K562 (cell line): ENCODE data around the gene PELI2. TPM values are rescaled to one million over a fixed set of nuclear protein-coding genes. Genes with fewer than 3 reads are reported as not detected.

Experiments
- BACH1 ChIP-seq: fragments of 200-800 bp; sonication (Bioruptor generic); IDR thresholded peaks from 2 replicates; pipeline ENCODE4 v1.6.1; 2016; ENCODE audit warnings: missing genetic modification characterization, missing compliant biosample characterization
- CBFB ChIP-seq: sonication (generic); formaldehyde crosslinking; IDR thresholded peaks from 2 replicates; pipeline ENCODE4 v1.4.0; 2020; ENCODE audit warnings: mild to moderate bottlenecking, missing genetic modification reagents
- GABPA ChIP-seq: fragments of 200-800 bp; sonication (Bioruptor generic); conservative IDR thresholded peaks from 2 replicates; pipeline ENCODE4 v1.6.1; 2016; ENCODE audit warnings: low read depth, missing genetic modification characterization, missing compliant biosample characterization
- NCOA1 ChIP-seq: fragments of 450-650 bp; IDR thresholded peaks from 2 replicates; pipeline ENCODE4 v1.6.1; 2016; ENCODE audit warnings: low read depth
- PTBP1 ChIP-seq: fragments of 200-400 bp; formaldehyde crosslinking; IDR thresholded peaks from 2 replicates; pipeline ENCODE4 v1.6.1; 2017; ENCODE audit warnings: low read depth, low read length
- PYGO2 ChIP-seq: fragments of 450-650 bp; IDR thresholded peaks from 2 replicates; pipeline ENCODE4 v1.6.1; 2016; ENCODE audit warnings: mild to moderate bottlenecking, missing genetic modification characterization, moderate library complexity, missing compliant biosample characterization
- SMAD4 ChIP-seq: fragments of 250-450 bp; sonication (Bioruptor Pico); conservative IDR thresholded peaks from 2 replicates; pipeline ENCODE4 v1.8.0; 2021; ENCODE audit warnings: inconsistent platforms, mild to moderate bottlenecking, moderate library complexity
- TRIM24 ChIP-seq, 2 experiments: fragments of 450-650 bp; IDR thresholded peaks; 2 replicates each; pipeline ENCODE4 v1.6.1; 2016
- ZNF24 ChIP-seq: fragments of 450-650 bp; IDR thresholded peaks from 2 replicates; pipeline ENCODE4 v1.6.1; 2016
- polyA plus RNA-seq, 8 experiments: library from polyadenylated mRNA; depleted of rRNA in 4 of 8; stranded (reverse) in 5 of 8; unstranded in 3 of 8; fragments of >200 nt; fragmentation: Nextera tagmentation in 2 of 8; fragmentation: Illumina TruSeq in 1 of 8; extraction: Ambion mirVana in 2 of 8; extraction: Trizol in 1 of 8; gene quantifications; 2 replicates each; pipeline versions ENCODE4 v1.2.1 to v1.2.3, GENCODE V29; 2011 to 2014; ENCODE audit warnings: inconsistent platforms in 1 of 8, missing spikeins in 1 of 8
- total RNA-seq, 7 experiments: library from RNA; depleted of rRNA in 6 of 7; stranded (reverse); fragments of >200 nt in 6 of 7; fragmentation: Illumina TruSeq in 2 of 7; extraction: Trizol in 2 of 7; gene quantifications; 2 replicates each; pipeline versions ENCODE4 v1.2.1 to v1.2.3, GENCODE V29; 2011 to 2021; ENCODE audit warnings: low replicate concordance in 1 of 7
- TF ChIP-seq, protein P1 (sequence below): sonication (generic); formaldehyde crosslinking; IDR thresholded peaks from 2 replicates; pipeline ENCODE4 v1.8.1; 2023; ENCODE audit warnings: missing genetic modification reagents, mild to moderate bottlenecking, borderline replicate concordance
- TF ChIP-seq, protein P2 (sequence below): fragments of 250-450 bp; sonication (Bioruptor Pico); IDR thresholded peaks from 2 replicates; pipeline ENCODE4 v1.4.0; 2020; ENCODE audit warnings: borderline replicate concordance
- TF ChIP-seq, protein P3 (sequence below): fragments of 450-650 bp; conservative IDR thresholded peaks from 2 replicates; pipeline ENCODE4 v1.6.1; 2016; ENCODE audit warnings: missing genetic modification characterization, low read depth, mild to moderate bottlenecking, missing compliant biosample characterization, moderate library complexity
- TF ChIP-seq, protein P4 (sequence below), 3 experiments: IDR thresholded peaks in 2 of 3; conservative IDR thresholded peaks in 1 of 3; 2 replicates each; pipeline ENCODE4 v1.5.1; 2011 to 2012; ENCODE audit warnings: low read length in 3 of 3, mild to moderate bottlenecking in 3 of 3, control low read depth in 2 of 3, improper control_type of control experiment in 1 of 3, inconsistent platforms in 1 of 3, low read depth in 1 of 3, mixed read lengths in 1 of 3, moderate library complexity in 1 of 3; ENCODE audit not compliant: insufficient read depth in 2 of 3
- TF ChIP-seq, protein P5 (sequence below): fragments of 250-450 bp; sonication (Bioruptor Pico); IDR thresholded peaks from 2 replicates; pipeline ENCODE4 v1.5.1; 2021; ENCODE audit warnings: mild to moderate bottlenecking
- TF ChIP-seq, protein P6 (sequence below): fragments of 450-650 bp; IDR thresholded peaks from 2 replicates; pipeline ENCODE4 v1.6.1; 2016

PELI2 gene
- total and polyA plus RNA-seq, 9 of the 15 experiments (the other 6 are each of a cell fraction or from before 2014, with no cell fraction given), result 0.20 to 1.5 (median 0.44) TPM

DNA sequence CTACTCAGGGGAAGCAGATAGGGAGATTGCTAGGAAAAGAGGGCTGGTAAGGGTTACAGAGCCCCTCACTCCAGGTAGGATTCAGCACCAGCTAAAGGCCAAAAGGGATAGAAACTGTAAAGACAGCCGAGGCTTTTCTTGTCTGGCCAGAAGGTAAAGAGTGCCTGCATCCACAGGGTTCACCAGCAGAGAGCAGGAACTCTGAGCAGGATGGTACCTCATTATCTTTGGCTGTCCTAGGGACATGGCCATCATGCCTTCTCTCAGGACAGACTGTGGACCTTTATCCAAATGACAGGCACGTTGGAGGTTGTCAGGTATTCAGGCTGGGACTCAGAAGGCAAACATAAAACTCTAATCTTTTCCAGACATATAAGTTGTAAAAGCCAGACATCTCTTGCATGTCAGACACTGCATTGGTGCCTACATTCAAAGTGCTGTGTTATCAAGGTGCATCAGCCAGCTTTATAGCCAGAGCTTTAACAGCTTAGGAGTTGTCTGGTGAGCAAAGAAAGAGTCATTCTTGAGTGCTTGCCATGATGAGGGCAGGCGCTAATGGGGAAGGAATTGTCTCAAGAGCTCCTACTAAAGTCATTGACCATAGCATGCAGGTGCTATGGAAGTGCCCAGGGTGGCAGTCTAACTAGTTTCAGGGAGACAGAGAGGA is 89.5 kb downstream of the PELI2 start (continued):
- TF ChIP-seq, protein P1, sequence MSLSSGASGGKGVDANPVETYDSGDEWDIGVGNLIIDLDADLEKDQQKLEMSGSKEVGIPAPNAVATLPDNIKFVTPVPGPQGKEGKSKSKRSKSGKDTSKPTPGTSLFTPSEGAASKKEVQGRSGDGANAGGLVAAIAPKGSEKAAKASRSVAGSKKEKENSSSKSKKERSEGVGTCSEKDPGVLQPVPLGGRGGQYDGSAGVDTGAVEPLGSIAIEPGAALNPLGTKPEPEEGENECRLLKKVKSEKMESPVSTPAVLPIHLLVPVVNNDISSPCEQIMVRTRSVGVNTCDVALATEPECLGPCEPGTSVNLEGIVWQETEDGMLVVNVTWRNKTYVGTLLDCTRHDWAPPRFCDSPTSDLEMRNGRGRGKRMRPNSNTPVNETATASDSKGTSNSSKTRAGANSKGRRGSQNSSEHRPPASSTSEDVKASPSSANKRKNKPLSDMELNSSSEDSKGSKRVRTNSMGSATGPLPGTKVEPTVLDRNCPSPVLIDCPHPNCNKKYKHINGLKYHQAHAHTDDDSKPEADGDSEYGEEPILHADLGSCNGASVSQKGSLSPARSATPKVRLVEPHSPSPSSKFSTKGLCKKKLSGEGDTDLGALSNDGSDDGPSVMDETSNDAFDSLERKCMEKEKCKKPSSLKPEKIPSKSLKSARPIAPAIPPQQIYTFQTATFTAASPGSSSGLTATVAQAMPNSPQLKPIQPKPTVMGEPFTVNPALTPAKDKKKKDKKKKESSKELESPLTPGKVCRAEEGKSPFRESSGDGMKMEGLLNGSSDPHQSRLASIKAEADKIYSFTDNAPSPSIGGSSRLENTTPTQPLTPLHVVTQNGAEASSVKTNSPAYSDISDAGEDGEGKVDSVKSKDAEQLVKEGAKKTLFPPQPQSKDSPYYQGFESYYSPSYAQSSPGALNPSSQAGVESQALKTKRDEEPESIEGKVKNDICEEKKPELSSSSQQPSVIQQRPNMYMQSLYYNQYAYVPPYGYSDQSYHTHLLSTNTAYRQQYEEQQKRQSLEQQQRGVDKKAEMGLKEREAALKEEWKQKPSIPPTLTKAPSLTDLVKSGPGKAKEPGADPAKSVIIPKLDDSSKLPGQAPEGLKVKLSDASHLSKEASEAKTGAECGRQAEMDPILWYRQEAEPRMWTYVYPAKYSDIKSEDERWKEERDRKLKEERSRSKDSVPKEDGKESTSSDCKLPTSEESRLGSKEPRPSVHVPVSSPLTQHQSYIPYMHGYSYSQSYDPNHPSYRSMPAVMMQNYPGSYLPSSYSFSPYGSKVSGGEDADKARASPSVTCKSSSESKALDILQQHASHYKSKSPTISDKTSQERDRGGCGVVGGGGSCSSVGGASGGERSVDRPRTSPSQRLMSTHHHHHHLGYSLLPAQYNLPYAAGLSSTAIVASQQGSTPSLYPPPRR (CRISPR knock-in tag), result no peak
- TF ChIP-seq, protein P2, sequence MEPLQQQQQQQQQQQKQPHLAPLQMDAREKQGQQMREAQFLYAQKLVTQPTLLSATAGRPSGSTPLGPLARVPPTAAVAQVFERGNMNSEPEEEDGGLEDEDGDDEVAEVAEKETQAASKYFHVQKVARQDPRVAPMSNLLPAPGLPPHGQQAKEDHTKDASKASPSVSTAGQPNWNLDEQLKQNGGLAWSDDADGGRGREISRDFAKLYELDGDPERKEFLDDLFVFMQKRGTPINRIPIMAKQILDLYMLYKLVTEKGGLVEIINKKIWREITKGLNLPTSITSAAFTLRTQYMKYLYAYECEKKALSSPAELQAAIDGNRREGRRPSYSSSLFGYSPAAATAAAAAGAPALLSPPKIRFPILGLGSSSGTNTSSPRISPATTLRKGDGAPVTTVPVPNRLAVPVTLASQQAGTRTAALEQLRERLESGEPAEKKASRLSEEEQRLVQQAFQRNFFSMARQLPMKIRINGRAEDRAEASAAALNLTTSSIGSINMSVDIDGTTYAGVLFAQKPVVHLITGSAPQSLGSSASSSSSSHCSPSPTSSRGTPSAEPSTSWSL (CRISPR knock-in tag), result no peak
- TF ChIP-seq PTBP1, result no peak
- TF ChIP-seq NCOA1, result no peak
- peak; percentile 86 for TF ChIP-seq SMAD4 (CRISPR knock-in tag)
- no peak for TF ChIP-seq CBFB (CRISPR knock-in tag)
- TF ChIP-seq, protein P3, sequence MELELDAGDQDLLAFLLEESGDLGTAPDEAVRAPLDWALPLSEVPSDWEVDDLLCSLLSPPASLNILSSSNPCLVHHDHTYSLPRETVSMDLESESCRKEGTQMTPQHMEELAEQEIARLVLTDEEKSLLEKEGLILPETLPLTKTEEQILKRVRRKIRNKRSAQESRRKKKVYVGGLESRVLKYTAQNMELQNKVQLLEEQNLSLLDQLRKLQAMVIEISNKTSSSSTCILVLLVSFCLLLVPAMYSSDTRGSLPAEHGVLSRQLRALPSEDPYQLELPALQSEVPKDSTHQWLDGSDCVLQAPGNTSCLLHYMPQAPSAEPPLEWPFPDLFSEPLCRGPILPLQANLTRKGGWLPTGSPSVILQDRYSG, result no peak
- no peak for TF ChIP-seq GABPA (tag)
- no peak for TF ChIP-seq TRIM24 (IDR thresholded peaks at IDR 0.05)
- TF ChIP-seq BACH1, result no peak
- no peak for TF ChIP-seq ZNF24
- TF ChIP-seq, protein P4, sequence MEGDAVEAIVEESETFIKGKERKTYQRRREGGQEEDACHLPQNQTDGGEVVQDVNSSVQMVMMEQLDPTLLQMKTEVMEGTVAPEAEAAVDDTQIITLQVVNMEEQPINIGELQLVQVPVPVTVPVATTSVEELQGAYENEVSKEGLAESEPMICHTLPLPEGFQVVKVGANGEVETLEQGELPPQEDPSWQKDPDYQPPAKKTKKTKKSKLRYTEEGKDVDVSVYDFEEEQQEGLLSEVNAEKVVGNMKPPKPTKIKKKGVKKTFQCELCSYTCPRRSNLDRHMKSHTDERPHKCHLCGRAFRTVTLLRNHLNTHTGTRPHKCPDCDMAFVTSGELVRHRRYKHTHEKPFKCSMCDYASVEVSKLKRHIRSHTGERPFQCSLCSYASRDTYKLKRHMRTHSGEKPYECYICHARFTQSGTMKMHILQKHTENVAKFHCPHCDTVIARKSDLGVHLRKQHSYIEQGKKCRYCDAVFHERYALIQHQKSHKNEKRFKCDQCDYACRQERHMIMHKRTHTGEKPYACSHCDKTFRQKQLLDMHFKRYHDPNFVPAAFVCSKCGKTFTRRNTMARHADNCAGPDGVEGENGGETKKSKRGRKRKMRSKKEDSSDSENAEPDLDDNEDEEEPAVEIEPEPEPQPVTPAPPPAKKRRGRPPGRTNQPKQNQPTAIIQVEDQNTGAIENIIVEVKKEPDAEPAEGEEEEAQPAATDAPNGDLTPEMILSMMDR (IDR thresholded peaks at IDR 0.05 in 2 of 3, conservative IDR thresholded peaks at IDR 0.05 in 1 of 3; ENCODE audit: insufficient read depth in 2 of 3, low read depth in 1 of 3, low read length in 3 of 3), result 0 out of 6 replicates have a peak, but pooled peaks of 1 of the 3 experiments have one; percentile 2
- TF ChIP-seq, protein P5, sequence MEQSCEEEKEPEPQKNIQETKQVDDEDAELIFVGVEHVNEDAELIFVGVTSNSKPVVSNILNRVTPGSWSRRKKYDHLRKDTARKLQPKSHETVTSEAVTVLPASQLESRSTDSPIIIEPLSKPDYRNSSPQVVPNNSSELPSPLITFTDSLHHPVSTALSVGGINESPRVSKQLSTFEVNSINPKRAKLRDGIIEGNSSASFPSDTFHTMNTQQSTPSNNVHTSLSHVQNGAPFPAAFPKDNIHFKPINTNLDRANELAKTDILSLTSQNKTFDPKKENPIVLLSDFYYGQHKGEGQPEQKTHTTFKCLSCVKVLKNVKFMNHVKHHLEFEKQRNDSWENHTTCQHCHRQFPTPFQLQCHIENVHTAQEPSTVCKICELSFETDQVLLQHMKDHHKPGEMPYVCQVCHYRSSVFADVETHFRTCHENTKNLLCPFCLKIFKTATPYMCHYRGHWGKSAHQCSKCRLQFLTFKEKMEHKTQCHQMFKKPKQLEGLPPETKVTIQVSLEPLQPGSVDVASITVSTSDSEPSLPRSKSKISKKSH (CRISPR knock-in tag), result no peak
- TF ChIP-seq PYGO2 (tag), result no peak
- TF ChIP-seq, protein P6, sequence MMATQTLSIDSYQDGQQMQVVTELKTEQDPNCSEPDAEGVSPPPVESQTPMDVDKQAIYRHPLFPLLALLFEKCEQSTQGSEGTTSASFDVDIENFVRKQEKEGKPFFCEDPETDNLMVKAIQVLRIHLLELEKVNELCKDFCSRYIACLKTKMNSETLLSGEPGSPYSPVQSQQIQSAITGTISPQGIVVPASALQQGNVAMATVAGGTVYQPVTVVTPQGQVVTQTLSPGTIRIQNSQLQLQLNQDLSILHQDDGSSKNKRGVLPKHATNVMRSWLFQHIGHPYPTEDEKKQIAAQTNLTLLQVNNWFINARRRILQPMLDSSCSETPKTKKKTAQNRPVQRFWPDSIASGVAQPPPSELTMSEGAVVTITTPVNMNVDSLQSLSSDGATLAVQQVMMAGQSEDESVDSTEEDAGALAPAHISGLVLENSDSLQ, result peak; percentile 6; the same call in 1 of the 2 replicates
